IPS DF 19.7 (cell line): ENCODE results near the gene PLCXD3.

Experiments
- DNase-seq: peaks from one replicate; pipeline ENCODE4 v3.0.0-alpha.2; 2013; ENCODE audit warnings: low read depth, low spot score

Gene PLCXD3

GRCh38 chr5:41286696-41287095 is 223.7 kb downstream of the PLCXD3 start:
- DNase-seq: no peak

GRCh38 chr5:41286165-41286564 is 224.2 kb downstream of the PLCXD3 start:
- no peak for DNase-seq

GRCh38 chr5:41284938-41285337 is 225.5 kb downstream of the PLCXD3 start:
- DNase-seq: no peak

- DNase-seq: no peak
Observed at GRCh38 chr5:41281215-41281810, 229.1 kb downstream of the PLCXD3 start.

- DNase-seq: no peak
Observed at GRCh38 chr5:41279040-41279439, 231.4 kb downstream of the PLCXD3 start.

- no peak for DNase-seq
Observed at GRCh38 chr5:41277476-41278245, 232.7 kb downstream of the PLCXD3 start.

GRCh38 chr5:41275813-41276512 is 234.4 kb downstream of the PLCXD3 start:
- no peak for DNase-seq

GRCh38 chr5:41270423-41271251 is 239.8 kb downstream of the PLCXD3 start:
- peak; percentile 5 for DNase-seq

GRCh38 chr5:41268894-41269293 is 241.5 kb downstream of the PLCXD3 start:
- DNase-seq: no peak

GRCh38 chr5:41266377-41266776 is 244.0 kb downstream of the PLCXD3 start:
- no peak for DNase-seq

- no peak for DNase-seq
Observed at GRCh38 chr5:41264019-41264418, 246.4 kb downstream of the PLCXD3 start.

- DNase-seq: no peak
Observed at GRCh38 chr5:41263335-41263734, 247.1 kb downstream of the PLCXD3 start.
